ENCODE data around the gene RUNX3. TPM values are rescaled to one million over a fixed set of nuclear protein-coding genes. Genes with fewer than 3 reads are reported as not detected.

RUNX3 gene
- polyA plus RNA-seq, 5 donors = 0.83 to 1.9 (median 1.5) TPM

DNA sequence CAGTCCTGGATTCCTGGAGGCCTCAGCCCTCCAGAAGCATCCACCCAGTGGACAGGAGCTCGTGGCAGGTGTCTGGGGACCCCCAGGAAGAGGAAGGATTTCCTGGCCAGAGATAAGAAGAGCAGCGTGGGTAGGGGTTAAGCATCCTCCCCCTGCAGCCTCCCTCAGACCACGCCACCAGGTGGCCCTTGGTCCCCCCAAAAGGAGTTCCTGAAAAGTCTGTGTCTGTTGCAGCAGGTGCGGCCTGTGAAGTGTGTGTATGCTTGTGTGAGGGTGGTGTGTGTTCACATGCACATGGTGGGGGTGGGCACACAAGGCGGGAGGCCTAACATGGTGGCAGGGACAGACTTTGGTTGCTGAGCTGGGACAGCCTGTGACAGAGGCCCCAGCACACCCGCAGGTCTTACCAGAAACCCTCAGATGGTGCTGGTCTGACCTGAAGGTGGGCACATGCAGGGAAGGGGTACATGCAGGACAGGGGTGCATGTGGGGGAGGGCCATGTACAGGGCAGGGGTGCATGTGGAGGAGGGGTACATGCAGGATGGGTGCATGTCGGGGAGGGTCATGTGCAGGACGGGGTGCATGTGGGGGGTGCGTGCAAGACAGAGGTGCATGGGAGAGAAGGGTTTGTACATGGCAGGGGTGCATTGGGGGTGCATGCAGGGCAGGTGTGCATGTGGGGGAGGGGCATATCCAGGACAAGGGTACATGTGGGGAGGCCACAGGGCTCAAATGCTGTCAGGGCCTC, 18.2 kb upstream of the RUNX3 start:
- no peak for DNase-seq

DNA sequence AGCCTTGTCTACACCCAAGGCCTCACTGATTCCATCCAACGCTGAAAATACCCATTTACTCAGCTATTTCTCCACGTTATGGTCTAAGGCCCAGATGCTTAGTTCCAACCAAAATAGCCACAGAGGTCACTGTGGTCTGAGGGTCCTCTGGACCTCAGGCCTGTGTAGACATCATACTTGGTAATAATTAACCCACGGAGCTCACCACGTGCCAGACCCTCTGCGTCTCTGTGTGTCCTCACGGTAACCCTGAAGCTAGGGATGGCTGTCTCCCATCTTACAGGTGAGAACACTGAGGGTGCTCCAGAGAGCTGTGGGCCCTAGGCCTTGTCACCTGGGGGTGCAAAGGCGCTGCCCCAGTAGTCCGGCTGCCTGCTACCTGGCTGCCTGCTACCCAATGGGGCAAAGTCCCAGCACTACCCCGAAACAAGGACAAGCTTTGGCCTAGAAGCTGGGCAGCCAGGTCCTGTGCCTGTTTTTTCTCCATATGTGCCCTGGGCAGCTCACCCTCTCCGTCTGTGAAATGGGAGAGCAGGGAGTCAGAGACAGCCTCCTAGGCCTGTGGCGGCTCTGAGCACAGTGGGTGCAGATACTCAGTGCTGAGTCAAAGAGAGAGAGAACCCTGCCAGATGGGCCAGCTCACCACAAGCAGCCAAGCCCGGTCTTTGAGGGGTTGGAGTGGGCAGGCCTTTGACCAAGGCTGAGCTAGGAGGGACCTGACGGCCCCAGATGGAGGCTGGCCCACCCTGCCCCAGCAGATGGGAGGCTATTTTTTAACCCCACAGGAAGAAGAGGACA, 17.0 kb upstream of the RUNX3 start:
- DNase-seq = no peak

- no peak for DNase-seq
These were observed 15.6 kb upstream of the RUNX3 start for GRCh38 chr1:24945354-24946326.

- DNase-seq = no peak
These were observed 14.2 kb upstream of the RUNX3 start for GRCh38 chr1:24944318-24944717.

DNA sequence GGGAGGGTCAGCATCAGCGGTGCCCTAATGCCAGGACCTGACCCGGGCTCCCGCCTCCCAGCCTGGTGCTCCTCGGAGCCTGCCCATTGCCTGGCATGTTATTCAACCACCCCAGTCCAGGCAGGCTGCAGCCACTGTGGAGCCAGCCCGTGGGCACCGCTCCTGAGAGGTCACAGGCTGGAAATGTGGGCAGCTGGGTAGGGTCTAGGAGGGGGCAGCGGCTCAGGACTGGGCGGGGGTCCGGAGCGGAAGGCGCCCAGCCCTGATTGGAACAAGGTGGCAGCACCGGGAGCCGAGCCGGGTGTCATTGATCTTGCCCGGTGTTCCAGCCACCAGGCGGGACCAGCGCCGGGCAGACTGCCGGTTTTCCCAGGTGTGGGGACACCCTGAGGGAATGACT, 12.7 kb upstream of the RUNX3 start:
- DNase-seq = no peak

DNA sequence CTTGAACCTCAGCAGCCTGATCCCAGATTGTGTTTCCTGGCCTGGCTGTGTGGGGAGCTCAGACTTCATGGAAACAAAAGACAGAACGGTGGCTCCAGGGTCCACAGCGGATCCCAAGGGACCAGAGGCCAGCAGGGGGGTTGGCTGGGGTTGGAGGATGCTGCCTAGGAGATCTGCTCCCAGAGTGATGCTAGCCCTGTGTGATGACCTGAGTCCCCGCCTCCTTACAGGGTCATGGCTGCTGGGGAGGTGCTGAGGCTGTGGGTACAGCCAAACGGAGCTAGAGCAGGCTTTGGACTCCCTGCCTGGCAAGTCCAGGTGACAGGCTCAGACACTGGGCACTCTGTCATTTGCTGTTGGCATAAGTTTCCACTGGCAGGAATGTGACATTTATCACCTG, 11.5 kb upstream of the RUNX3 start:
- no peak for DNase-seq

GRCh38 chr1:24940231-24940630, 10.2 kb upstream of the RUNX3 start:
- no peak for DNase-seq

DNA sequence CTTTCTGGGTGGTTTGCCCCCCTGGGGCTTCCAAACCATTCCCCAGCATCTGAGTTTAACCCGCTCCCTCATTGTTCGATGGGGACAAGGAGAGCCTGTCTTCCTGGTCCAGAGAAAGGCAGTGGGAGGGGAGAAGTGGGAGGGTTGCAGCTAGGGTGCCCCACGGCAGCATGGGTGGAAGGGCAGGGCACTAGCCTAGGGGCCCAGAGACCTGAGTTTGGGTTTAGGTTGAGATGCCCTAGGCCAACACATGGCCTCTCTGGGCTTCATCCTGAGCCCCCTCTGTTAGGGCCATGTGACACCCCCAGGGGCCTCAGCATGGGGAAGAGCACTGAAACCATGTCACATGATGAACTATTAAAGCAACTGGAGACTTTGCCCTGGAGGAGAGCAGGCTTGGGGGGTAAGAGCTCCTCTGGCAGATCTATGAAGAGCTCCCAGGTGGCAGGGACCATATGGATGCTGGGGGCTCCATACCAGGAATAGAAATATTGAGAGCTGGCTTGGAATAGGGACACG, 9.7 kb upstream of the RUNX3 start:
- DNase-seq = no peak

GRCh38 chr1:24939040-24939674, 9.1 kb upstream of the RUNX3 start:
- DNase-seq = no peak

- no peak for DNase-seq
These were observed 8.2 kb upstream of the RUNX3 start for GRCh38 chr1:24938276-24938675.

GRCh38 chr1:24936684-24937083, 6.6 kb upstream of the RUNX3 start:
- DNase-seq = no peak

DNA sequence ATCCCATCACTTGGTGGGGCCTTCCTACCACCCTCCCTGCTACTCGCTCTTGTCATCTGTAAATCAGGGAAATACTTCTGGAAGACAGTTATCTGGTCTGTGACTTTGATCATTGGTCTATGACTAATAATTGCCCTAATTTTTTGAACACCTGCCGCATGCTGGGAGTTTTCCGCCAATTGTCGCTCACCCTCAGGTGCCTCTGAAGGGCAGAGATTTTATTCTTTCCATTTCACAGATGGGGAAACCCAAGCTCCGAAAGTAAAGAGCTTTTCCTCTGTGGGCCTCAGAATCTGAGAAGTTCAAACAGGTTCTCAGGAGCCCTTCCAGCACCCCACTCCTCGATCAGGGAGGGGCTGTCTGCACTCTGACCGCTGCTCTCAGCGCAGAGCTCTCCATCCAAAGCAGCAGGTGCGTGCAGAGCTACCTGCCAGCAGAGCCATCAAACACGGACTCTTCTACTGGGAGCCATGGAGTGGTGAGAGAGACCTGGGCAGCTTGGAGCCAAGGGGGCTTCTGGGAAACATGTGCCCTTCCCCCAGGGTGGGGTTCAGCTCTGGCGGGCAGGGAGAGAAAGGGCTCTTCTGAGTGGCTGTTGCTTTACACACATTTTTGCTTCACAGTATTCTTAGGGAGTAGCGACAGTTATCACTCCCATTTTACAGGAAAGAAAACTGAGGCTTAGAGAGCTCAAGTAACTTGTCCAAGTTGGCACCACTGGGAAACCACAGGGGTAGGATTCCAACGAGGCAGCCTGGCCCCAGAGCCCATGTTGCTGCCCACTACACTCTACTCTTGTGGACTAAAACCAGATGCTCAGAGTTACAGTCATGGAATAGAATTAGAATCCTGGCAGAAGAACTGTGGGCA, 5.8 kb upstream of the RUNX3 start:
- DNase-seq = no peak

- DNase-seq = no peak
These were observed 5.1 kb upstream of the RUNX3 start for GRCh38 chr1:24935196-24935526.

DNA sequence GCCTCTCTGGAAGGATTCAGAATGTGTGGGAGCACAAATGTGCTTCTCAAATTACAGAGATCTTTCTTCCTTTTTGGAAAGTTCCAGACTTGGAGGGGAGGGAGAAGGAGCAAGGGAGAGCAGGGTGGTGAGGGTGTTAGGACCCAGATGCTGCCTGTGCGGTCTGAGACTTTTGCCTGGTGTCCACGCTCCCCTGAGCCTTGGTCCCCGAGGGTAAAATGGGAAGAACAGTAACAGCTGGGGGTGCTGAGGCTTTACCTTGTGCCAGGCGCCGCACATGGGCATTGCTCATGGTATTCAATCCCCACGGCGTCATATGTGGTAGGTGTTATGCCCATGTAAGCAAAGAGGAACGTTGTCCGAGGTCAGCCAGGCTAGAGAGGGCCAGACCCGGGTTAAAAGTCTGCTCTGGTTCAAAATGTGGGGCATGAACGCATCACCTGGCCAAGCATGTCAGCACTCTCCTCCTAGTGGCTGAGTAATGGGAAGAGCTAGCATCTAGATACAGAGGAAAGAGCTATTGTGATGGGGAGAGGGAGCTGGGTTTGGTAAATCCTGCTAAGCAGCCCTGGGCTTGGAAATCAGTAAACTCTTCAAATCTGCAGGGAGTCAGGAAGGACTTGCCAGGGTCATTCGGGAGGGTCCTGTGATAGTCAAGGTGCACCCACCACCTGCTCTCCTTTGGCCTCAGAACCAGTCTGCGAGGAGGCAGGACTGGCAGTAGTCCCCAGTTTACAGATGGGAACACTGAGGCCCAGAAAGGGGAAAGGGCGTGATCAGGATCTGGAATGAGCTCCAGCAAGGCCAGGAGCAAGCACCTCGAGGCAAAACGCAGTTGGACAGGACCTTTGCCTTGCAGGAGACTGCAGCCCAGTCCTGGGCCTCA, 4.5 kb upstream of the RUNX3 start:
- no peak for DNase-seq

GRCh38 chr1:24933468-24933867, 3.4 kb upstream of the RUNX3 start:
- no peak for DNase-seq

GRCh38 chr1:24932725-24933294, 2.7 kb upstream of the RUNX3 start:
- no peak for DNase-seq

DNA sequence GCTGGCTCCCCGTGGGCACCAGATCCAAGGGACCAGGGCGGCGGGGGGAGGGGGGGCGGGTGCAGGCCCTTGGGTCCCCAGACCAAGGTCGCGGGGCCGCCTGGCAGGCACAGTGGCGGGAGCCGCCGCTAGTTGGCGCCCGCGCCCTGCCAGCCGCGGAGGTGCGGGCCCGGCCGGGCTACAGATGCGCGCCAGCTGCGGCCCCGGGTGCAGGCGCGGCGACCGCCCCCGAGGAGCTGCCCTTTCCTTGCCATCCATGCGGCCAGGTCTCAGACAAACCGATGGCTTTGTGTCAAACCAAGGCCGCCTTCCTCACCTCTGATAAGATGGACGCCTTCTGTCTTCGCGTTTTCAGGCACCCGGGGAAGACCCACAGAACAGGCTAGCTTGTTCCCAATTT, 2.2 kb upstream of the RUNX3 start:
- DNase-seq = no peak

DNA sequence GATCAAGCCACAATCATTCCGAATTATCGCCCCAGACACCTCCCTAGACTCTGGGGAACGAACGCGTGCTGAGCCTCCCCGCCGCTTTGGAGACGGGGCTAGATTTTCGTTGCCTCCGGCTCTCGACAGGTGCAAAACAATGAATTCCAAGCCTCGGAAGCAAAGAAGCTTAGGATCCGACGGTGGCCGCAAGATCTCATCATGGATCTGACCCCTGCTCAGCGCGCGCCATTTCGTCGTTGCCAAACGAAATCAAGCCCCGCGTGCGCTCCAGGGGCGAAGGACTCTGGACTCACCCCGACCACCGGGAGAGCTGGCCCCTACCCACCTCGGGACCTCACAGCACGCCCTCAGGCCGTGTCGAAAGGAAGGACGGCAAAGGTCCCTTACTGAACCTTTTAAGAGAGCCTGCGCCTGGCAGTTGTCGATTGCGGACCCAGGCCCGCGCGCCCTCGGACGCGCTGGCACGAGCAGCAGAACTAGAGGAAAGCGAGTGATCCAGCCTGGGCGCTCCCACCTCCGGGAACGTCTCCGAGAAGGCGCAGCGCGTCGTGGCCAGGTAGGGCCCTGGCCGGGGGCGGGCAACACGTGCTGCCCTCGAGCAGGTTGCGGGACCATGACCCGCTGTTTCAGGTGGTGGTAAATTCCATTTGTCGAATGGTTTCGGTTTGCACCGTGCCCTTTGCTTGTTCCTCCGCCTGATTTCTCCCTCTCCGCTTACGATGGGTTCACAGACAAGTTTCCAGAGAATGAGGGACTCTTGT, 1.6 kb upstream of the RUNX3 start:
- peak; percentile 26 to 34 for DNase-seq

GRCh38 chr1:24931146-24931467, 1.0 kb upstream of the RUNX3 start:
- DNase-seq = no peak

Data from right lung (tissue), 5 donors.